Thyroid gland (tissue), 4 donors: Measurements from ENCODE around the gene CHST13. TPM values are rescaled to one million over a fixed set of nuclear protein-coding genes. Genes with fewer than 3 reads are reported as not detected.
A peak's percentile ranks its signal among the peaks of the same experiment; 100 is the strongest.

Experiments used
- DNase-seq, 2 donors: peaks; one replicate each; pipeline ENCODE4 v3.0.0-alpha.2; 2019
- H3K27ac ChIP-seq, 3 donors: fragments of 200-600 bp; sonication (generic); 1 replicate in 2 of 3; 2 replicates in 1 of 3; pipeline ENCODE4 v1.5.1; 2016 to 2019; ENCODE audit warnings: mild to moderate bottlenecking in 1 of 3, moderate library complexity in 1 of 3
- H3K27me3 ChIP-seq: fragments of 200-600 bp; sonication (generic); one replicate; pipeline ENCODE4 v1.5.1; 2019
- H3K36me3 ChIP-seq, 2 donors: fragments of 200-600 bp; sonication (generic); one replicate each; pipeline ENCODE4 v1.5.1; 2016 to 2019
- H3K4me1 ChIP-seq, 2 donors: fragments of 200-600 bp; sonication (generic); one replicate each; pipeline ENCODE4 v1.5.1; 2017 to 2019
- H3K4me3 ChIP-seq, 3 donors: fragments of 200-600 bp; sonication (generic); replicated peaks in 1 of 3; 1 replicate in 2 of 3; 2 replicates in 1 of 3; pipeline ENCODE4 v1.5.1; 2016; ENCODE audit warnings: mild to moderate bottlenecking in 1 of 3
- H3K9me3 ChIP-seq: fragments of 200-600 bp; sonication (generic); one replicate; pipeline ENCODE4 v1.5.1; 2017
- CTCF ChIP-seq, 6 experiments: fragments of 200-600 bp in 3 of 6; fragments of 450-650 bp in 3 of 6; sonication (generic) in 3 of 6; IDR thresholded peaks; one replicate each; pipeline ENCODE4 v1.5.1; 2016 to 2019; ENCODE audit warnings: antibody characterized with exemption in 6 of 6, mild to moderate bottlenecking in 2 of 6, inconsistent platforms in 1 of 6, moderate library complexity in 1 of 6
- POLR2A ChIP-seq, 2 donors: fragments of 450-650 bp; IDR thresholded peaks; one replicate each; pipeline ENCODE4 v1.6.1; 2017; ENCODE audit warnings: antibody characterized with exemption in 2 of 2, mild to moderate bottlenecking in 2 of 2, moderate library complexity in 1 of 2
- WGBS, 2 donors: methylation state at CpG; one replicate each; pipeline ENCODE4 v1.1.5; 2017; 5-methylcytosine and 5-hydroxymethylcytosine counted together
- intact Hi-C: fragments of 100-400 bp; cut with DNase I; formaldehyde crosslinking; loops from one replicate; pipeline ENCODE4 v1.15.1; 2023
- total RNA-seq, 4 donors: library from RNA; depleted of rRNA; stranded (reverse); fragments of >200 nt; gene quantifications; one replicate each; pipeline ENCODE4 v1.2.3, GENCODE V29; 2016

The CHST13 gene
- total RNA-seq, 4 donors from 2014 or later: 0.13 to 0.56 TPM; not detected in 2

GRCh38 chr3:126518779-126519177 is 5.2 kb upstream of the CHST13 start:
- H3K4me1 ChIP-seq: peaks cover 0 to under 1% of the 10 kb centered on the region in 2 donors
- no peaks in the 10 kb centered on the region for H3K36me3 ChIP-seq
- no peak overlapping the region for H3K27ac ChIP-seq
- TF ChIP-seq POLR2A (IDR thresholded peaks at IDR 0.05) (no peak), CTCF (IDR thresholded peaks at IDR 0.05) (no peak)
- intact Hi-C loops: no loop called here
- no peak overlapping the region for H3K4me3 ChIP-seq
- no peaks in the 10 kb centered on the region for H3K27me3 ChIP-seq
- H3K9me3 ChIP-seq: no peaks in the 10 kb centered on the region
- no peak for DNase-seq
- WGBS, 2 donors: 53 to 61% methylated on average over 4 of the region's 4 CpGs

GRCh38 chr3:126519506-126520455 is 4.2 kb upstream of the CHST13 start:
- Histone ChIP-seq H3K4me3 (no peak overlapping the region), H3K9me3 (no peaks in the 10 kb centered on the region), H3K27me3 (no peaks in the 10 kb centered on the region), H3K27ac (no peak overlapping the region), H3K36me3 (no peaks in the 10 kb centered on the region), H3K4me1 (peaks cover 0 to 8% of the 10 kb centered on the region in 2 donors)
- intact Hi-C loops: loop anchor here (5.0 kb wide), 1 partner anchor 1028 kb away; no protein-coding TSS in a partner anchor
- no peak for TF ChIP-seq POLR2A (IDR thresholded peaks at IDR 0.05)
- no peak for TF ChIP-seq CTCF (IDR thresholded peaks at IDR 0.05)
- 83 to 86% methylated on average over 10 of the region's 10 CpGs for WGBS, 2 donors
- DNase-seq: no peak

- H3K9me3 ChIP-seq: no peaks in the 10 kb centered on the region
- intact Hi-C loops: loop anchor here (5.0 kb wide), 1 partner anchor 1026 kb away; no protein-coding TSS in a partner anchor
- no peak overlapping the region for H3K27ac ChIP-seq
- TF ChIP-seq CTCF (IDR thresholded peaks at IDR 0.05) (no peak), POLR2A (IDR thresholded peaks at IDR 0.05) (no peak)
- WGBS, 2 donors: 79 to 81% methylated on average over 9 to 10 of the region's 11 CpGs
- DNase-seq: no peak
- H3K27me3 ChIP-seq: no peaks in the 10 kb centered on the region
- H3K4me3 ChIP-seq: no peak overlapping the region
- no peaks in the 10 kb centered on the region for H3K36me3 ChIP-seq
- peaks cover 0 to 8% of the 10 kb centered on the region in 2 donors for H3K4me1 ChIP-seq
These were observed 2.6 kb upstream of the CHST13 start for GRCh38 chr3:126521122-126521891.

GRCh38 chr3:126522363-126522788 is 1.6 kb upstream of the CHST13 start:
- 0 to 7% methylated on average over 3 to 6 of the region's 6 CpGs for WGBS, 2 donors
- intact Hi-C loops: loop anchor here (5.0 kb wide), 1 partner anchor 1025 kb away; no protein-coding TSS in a partner anchor
- Histone ChIP-seq H3K27me3 (no peaks in the 10 kb centered on the region), H3K4me1 (peaks cover 0 to 8% of the 10 kb centered on the region in 2 donors), H3K9me3 (no peaks in the 10 kb centered on the region), H3K4me3 (no peak overlapping the region), H3K36me3 (no peaks in the 10 kb centered on the region), H3K27ac (no peak overlapping the region)
- peak; percentile 53 to 57 for DNase-seq
- TF ChIP-seq POLR2A (IDR thresholded peaks at IDR 0.05) (no peak), CTCF (IDR thresholded peaks at IDR 0.05) (peak; percentile 70 to 98 (median 83))
